NOMO-1 (cell line): ENCODE results near the gene MAP3K2.

ENCODE experiments used
- DNase-seq, 2 experiments: peaks; one replicate each; lab custom pipeline; 2025; ENCODE audit not compliant: unreplicated experiment in 2 of 2; lab: John Stamatoyannopoulos, UW

The MAP3K2 gene

DNA sequence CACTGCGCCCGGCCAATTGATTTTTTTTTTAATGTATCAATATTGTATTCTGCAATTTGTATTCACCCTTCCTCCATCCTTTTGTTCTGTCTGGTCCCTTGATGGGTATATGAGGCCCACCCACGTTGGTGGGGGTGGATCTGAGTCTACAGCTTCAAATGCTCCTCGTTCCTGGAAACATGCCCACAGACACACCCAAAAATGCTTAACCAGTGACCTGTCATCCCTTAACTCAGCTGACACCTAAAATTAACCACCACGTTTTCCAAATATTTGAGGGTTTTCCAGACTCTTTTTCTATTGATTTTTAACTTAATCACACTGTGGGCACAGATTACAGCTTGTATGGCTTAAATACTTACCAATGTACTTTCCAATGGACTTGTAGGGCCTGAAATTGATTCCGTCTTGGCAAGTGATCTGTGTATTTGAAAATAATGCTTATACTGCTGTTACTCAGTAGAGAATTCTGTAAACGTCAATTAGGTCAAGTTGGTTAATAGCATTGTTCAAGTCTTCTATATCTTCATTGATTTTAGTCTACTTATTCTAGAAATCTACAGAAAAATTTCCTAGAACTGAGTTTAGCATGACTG is 133.3 kb downstream of the MAP3K2 start:
- no peak for DNase-seq
